Adipose tissue (tissue), 3 donors: ENCODE data around the gene CHD9. TPM values are rescaled to one million over a fixed set of nuclear protein-coding genes. Genes with fewer than 3 reads are reported as not detected.
"Not testable (repeated sequence)": the region's sequence is repeated elsewhere in the genome, so short reads cannot be mapped to it uniquely, and the experiment has no call there.

Source experiments
- H3K27ac ChIP-seq: one replicate; pipeline ENCODE4 v1.5.1; 2013; ENCODE audit warnings: low read depth, low read length
- WGBS, 3 donors: extraction: QIAGEN DNeasy Blood & Tissue Kit; methylation state at CpG; one replicate each; pipeline ENCODE4 v1.1.7; 2013; 5-methylcytosine and 5-hydroxymethylcytosine counted together
- polyA plus RNA-seq, 3 donors: library from polyadenylated mRNA; stranded (reverse); fragments of 200-250 nt; gene quantifications; one replicate each; pipeline ENCODE4 v1.2.3, GENCODE V29; 2013
- donor health status: healthy with polysubstance abuse.
- donor health status: Bipolar disorder and iron deficiency.
- donor health status: healthy.

CHD9 gene
- polyA plus RNA-seq, 3 donors = 11.7 to 20.1 (median 15.4) TPM

DNA sequence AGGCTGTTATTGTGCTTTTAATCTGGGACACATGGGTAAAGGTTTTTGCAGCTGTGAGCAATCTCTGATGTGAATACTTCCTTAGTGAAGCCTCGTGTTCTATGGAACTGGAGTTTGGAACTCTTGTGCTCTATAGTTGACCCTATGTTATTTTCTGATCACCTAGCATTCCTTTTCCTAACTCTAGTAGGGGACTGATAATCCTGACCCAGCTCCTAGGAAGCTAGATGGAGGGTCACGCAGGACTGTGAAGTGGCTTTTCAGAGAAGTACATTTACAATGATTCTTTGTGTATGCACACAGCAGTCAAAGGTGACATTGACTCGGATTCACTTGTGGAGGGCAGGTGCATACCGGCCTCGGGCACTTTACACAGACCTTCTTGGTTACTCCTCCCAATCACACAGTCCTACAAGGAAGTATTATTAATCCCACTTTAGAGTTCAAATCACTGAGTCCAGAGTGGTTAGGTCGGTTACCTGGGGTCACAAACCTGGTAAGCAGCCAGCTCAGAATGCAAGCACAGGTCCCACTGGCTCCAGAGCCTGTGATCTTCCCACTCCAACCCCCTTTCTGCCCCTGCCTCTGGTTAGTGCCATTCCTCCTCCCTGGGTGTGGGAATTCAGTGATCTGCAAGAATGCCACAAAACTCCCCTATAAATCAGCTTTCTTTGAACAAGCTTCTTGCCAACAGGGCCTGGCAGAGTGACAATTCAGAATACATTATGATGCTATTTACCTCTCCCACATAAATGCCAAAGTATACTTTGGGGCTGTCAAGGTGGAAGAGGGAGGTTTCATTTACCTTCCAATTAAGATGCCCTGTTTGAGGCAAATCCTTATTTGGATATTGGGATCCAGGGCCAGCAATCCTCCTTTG is 9.2 kb upstream of the CHD9 start:
- WGBS, 3 donors = 61 to 76% (median 76%) methylated on average over 6 of the region's 6 CpGs
- H3K27ac ChIP-seq = no peak overlapping the region

DNA sequence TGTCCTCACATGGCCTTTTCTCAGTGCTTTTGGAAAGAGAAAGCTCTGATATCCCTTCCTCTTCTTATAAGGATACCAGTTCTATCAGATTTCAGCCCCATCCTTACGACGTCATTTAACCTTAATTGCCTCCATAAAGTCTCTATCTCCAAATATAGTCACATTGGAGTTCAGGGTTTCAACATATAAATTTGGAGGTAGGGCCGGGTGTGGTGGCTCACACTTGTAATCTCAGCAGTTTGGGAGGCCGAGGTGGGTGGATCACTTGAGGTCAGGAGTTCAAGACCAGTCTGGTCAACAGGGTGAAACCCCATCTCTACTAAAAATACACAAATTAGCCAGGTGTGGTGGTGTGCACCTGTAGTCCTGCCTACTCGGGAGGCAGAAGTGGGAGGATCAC is 7.3 kb upstream of the CHD9 start:
- 91 to 96% (median 94%) methylated on average over 5 of the region's 5 CpGs for WGBS, 3 donors
- not testable (repeated sequence) for H3K27ac ChIP-seq

DNA sequence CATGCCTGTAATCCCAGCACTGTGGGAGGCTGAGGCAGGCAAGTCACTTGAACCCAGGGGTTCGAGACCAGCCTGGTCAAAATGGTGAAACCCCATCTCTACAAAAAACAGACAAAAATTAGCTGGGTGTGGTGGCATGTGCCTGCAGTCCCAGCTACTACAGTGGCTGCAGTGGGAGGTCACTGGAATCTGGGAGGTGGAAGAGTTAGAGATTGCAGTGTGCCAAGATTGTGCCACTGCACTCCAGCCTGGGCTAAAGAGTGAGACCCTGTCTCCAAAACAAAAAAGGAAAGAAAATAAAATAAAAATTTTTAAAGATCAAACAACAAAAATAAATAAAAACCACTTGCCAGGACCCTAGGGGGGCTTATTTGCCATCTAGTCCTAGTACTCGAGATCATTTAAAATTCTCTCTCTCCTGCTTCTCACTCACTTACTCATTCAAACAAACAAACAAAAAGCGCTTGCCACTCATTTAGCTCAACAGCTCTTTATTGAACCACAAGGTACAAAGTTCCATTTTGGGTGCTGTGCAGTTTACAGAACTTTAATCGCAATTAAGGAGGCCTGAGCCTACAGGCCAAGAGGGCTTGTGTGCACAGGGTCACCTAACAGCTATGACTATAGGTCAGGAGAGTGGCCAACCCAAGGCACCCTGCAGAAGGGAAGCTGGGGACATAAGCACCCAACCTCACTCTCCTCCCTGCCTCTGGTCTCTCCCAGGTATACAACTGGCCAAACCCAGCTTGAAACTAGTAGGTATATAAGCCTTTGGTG is 6.5 kb upstream of the CHD9 start:
- WGBS, 3 donors = 71 to 98% (median 85%) methylated on average over 4 of the region's 4 CpGs
- no peak overlapping the region for H3K27ac ChIP-seq

DNA sequence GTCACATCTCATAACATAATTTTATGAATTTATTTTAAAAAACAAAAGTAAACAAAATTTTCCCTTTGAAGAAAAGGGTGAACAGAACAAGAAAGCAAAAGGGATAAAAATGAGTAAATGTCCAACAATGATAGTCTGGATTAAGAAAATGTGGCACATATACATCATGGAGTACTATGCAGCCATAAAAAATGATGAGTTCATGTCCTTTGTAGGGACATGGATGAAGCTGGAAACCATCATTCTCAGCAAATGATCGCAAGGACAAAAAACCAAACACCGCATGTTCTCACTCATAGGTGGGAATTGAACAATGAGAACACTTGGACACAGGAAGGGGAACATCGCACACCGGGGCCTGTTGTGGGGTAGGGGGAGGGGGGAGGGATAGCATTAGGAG is 3.5 kb upstream of the CHD9 start:
- H3K27ac ChIP-seq = not testable (repeated sequence)
- 94 to 100% (median 94%) methylated on average over 2 to 4 of the region's 4 CpGs for WGBS, 3 donors

DNA sequence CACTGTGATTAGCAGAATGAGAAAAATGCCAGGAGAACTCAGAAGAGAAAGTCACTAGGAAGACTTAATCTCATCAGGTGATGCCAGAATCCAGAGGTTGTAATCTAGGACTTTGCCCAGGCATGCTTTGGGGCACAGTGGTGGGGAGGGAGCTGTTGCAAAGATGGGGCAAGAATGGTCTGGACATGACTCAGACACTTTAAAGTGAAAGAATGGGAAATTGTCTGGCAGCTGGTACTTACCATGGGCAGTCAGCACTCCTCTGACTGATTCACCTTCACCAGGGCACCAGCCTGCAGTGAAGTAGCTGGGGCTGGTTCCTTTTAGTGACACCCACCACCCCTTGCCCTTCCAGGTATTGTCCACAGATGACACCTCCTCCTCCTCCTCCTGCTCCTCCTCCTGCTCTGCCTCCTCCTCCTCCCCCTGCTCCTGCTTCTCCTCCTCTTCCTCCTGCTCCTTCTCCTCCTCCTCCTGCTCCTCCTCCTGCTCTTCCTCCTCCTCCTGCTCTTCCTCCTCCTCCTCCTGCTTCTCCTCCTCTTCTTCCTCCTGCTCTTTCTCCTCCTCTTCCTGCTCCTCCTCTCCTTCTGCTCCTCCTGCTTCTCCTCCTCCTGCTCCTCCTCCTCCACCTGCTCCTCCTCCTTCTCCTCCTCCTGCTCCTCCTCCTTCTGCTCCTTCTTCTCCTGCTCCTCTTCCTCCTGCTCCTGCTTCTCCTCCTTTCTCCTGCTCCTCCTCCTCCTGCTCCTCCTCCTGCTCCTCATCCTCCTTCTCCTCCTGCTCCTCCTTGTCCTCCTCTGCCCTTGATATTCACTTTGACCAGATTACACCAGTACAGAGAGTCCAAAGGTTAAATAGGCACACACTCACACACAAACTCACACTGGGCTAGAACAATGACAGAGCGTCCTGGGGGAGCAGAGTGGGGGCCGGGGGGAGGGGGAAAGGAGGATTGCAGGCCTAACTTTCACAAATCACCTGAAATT is 2.0 kb upstream of the CHD9 start, which contains the start of gene CHD9NB:
Gene CHD9NB (minus strand): TSS at position 379 of the 983 bp plus-strand sequence. CDS start 8,739 bp downstream, outside the sequence.
- 45 to 71% (median 67%) methylated on average over 2 of the region's 2 CpGs for WGBS, 3 donors

DNA sequence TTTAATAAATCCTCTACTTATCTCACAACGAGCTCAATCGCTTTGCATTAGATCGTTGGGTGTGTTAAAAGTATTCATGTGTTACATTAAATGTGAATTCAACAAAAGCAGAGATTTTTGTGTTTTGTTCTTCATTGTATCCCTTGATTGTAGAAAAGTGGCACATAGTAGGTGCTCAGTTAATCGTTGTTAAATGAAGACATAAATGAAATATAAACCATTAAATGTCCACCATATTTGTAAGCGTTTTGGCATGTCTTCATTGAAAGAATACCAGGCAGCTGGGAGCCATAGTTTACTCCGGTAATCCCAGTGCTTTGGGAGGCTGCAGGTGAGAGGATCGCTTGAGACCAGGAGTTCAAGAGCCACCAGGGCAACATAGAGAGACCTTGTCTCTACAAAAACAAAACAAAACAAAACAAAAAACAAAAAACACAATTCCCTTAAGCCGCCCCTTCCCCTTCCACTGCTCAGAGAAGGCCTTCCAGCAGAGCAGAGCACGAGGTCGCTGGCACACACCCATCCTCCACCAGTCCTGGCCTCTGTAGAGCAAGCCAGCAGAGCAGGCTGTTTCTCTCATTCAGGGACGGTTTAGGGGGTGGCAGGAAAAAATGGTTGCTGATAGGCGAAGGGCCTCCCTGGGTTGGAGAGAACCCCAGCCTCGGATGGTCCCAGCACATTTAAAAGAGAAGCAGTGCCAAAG is 673 bp upstream of the CHD9 start:
- peak overlapping the region; percentile 54 for H3K27ac ChIP-seq
- WGBS, 3 donors = 52 to 55% (median 53%) methylated on average over 13 of the region's 13 CpGs

More for the DNA sequence above, 2.0 kb upstream of the CHD9 start, which contains the start of gene CHD9NB:
- H3K27ac ChIP-seq = no peak within 1 kb of the TSS

DNA sequence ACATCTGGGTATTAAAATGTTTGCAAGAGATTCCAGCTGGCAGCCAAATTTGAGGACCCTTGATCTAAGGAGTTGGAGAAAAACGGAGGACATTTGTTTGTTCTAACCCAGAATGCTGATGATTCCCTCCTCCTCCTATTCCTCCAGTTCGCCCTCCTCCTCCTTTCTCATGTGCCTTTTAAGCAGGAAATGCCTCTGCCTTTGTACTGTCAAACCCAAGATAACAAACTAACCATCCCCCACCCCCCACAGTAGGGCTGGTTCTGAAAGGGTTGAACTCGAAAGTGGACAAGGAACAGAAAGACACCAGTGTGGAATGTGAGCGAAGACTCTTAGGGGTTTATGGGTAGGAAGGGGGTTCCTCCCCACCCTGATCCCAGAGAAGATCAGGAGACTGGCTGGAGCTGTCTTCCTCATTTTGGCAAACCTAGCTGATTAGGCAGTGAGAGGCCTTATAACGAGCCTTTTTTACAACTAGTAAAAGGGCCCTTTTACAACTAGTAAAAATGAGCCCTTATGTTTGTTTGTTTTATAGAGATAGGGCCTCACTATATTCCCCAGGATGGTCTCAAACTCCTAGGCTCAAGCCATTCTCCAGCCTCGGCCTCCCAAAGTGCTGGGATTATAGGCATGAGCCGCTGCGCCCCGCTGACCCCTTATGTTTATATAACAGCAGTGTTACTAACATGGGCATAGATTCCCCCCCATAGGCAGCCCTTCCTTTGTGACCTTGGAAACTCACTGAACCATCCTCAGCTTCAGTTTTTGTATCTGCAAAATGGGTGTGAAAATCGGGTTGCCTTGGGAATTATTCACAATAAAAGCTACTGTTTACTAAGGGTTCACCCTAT is 975 bp downstream of the CHD9 start:
- 35 to 49% (median 36%) methylated on average over 10 of the region's 10 CpGs for WGBS, 3 donors
- H3K27ac ChIP-seq = no peak overlapping the region

DNA sequence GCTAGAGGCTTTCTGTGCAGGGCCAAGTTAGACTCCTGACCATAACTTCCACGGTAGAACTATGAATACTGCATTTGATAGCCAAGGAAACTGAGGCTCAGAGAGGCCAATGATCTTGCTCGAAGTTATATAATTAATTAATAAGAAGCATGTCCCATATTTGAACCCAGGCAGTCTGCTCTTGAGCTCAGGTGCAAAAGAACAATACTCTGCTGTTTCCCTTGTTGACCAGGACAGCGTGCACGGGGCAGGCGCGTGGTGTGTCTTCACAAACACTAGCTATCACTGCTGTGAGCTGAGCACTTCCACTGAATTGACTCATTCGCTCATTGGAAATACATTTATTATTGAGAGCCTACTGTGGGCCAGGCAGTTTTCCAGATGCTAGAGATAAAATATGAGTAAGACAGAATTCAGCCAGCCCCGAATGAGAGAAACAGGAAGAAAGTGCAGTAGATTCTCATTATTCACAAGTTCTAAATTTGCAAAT is 1.6 kb downstream of the CHD9 start:
- 63 to 79% (median 67%) methylated on average over 8 of the region's 8 CpGs for WGBS, 3 donors
- H3K27ac ChIP-seq = no peak overlapping the region

DNA sequence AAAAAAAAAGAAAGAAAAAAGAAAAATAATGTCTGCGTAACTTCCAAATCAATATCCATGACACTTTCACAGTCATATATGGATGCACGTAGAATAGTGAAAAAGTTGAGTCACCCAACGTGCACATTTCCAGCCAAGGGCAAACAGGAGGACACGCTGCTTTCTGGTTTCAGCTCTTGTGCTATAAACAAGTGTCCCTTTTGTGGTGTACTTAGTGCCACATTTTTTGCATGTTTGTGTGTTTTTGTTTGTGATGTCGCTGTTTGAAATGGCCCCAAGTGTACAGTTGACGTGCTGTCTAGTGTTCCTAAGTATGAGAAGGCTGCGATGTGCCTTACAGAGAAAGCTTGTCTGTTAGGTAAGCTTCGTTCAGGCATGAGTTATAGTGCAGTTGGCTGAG is 2.9 kb downstream of the CHD9 start:
- H3K27ac ChIP-seq = no peak overlapping the region
- 90 to 96% (median 92%) methylated on average over 8 of the region's 8 CpGs for WGBS, 3 donors

DNA sequence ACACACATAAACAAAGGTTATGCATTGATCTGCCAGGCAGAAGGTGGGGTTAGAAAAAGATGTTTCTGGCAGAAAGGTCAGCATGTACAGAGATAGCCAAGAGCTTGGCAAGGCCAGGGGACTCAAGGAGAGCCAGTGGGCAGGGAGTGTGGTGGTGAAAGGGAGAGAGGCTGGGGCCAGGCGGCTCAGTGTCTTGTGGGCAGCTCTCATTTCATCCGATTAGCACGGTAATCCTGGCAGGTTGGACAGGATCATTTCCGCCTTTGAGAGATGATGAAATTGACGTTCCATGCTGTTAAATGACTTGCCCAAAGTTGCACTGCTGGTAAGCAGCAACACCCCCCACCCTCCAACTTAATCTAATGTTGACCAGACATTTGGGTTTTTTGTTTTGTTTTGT is 3.6 kb downstream of the CHD9 start:
- no peak overlapping the region for H3K27ac ChIP-seq
- 58 to 81% (median 69%) methylated on average over 5 of the region's 5 CpGs for WGBS, 3 donors

DNA sequence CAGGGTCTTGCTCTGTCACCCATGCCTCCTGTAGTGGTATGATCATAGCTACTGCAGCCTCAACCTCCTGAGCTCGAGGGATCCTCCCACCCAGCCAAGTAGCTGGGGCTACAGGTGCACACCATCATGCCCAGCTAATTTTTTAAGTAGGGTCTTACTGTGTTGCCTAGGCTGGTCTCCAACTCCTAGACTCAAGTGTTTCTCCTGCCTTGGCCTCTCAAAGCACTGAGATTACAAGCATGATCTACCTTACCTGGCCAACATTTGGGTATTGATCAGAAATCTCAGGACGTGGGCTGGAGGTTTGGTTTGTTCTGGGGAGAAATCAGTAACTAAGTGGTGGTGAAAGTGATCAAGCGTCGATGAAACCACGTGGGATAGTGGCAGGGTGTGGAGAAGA is 4.1 kb downstream of the CHD9 start:
- 81 to 91% (median 86%) methylated on average over 5 of the region's 5 CpGs for WGBS, 3 donors
- H3K27ac ChIP-seq = no peak overlapping the region

DNA sequence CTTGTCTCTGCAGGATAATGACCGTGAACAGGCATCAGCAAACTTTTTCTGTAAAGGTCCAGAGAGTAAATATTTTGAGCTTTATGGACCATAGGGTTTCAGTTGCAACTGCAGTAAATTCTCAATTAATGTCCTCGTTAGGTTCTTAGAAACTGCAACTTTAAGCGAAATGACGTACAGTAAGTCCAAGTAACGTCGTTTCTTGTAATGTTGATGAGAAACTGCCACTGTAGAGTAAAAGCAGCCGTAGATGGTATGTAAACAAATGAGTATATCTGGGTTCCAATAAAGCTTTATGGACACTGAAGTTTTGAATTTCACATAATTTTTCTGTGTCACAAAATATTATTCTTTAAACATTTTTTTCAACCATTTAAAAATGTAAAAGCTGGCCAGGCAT is 4.9 kb downstream of the CHD9 start:
- 82 to 95% (median 92%) methylated on average over 7 of the region's 7 CpGs for WGBS, 3 donors
- H3K27ac ChIP-seq = no peak overlapping the region

DNA sequence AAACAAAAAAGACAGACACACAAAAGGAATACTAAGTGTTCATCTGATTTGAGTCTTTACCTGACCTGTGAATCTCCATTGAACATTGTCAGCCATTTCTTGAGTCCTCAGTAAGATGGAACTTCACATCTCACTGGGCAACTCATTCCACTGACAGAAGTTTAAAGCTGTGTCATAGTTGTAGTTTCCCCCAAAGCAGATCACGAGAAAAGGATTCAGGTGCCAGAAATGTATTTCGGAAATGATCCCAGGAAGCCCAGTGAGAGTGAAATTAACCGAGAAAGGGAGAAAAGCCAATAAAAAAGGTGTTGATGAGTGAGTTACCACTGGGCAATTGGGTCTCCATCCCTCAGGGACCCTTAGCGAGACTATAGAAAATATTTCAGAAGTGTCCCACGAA is 6.5 kb downstream of the CHD9 start:
- WGBS, 3 donors = 88 to 97% (median 91%) methylated on average over 5 of the region's 5 CpGs
- no peak overlapping the region for H3K27ac ChIP-seq

DNA sequence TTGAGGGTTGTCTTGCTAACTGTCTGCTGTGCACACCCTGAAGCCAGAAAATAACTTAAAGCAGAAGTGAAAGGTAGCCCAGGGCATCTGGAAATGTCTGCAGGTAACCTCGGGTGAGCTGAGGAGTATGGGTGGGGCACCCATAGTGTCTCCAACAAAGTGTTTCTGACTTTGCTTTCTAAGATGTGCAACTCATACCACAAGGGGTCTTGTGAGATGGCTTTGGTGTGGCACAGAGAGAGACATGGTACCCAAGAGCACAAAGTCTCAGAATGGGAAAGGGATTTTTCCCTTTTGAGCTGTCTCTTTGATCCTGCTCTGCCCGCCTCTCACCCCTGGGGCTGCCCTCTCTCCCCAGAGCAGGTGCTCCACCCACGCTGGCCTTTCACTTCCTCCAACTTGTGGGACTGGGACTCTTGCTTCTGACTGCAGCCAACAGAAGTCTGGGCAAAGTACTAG is 6.9 kb downstream of the CHD9 start:
- 34 to 44% (median 35%) methylated on average over 3 of the region's 3 CpGs for WGBS, 3 donors
- no peak overlapping the region for H3K27ac ChIP-seq

DNA sequence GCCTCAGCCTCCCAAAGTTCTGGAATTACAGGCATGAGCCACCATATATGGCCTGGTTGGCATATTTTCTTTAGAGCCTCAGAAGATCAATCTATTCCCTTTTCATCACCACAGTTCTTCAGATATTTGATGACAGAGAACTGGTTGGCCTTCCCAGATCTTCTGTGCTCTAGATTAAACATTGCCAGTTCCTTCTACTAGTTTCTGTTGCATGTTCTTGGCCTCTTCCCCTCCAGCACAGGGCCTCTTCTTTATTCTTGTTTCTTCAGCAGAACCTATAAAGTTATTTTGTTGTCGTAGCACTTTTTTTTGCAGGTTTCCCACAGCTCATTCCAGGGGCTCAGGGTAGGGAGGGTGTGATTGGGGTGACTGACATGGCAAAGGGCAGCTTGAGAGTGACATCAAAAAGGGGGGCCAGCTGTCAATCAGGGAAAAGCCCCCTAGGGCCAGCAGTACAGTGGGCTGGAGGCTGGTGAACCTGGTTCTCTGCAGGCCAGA is 9.3 kb downstream of the CHD9 start:
- WGBS, 3 donors = 83 to 100% (median 90%) methylated on average over 1 of the region's 1 CpG
- no peak overlapping the region for H3K27ac ChIP-seq

DNA sequence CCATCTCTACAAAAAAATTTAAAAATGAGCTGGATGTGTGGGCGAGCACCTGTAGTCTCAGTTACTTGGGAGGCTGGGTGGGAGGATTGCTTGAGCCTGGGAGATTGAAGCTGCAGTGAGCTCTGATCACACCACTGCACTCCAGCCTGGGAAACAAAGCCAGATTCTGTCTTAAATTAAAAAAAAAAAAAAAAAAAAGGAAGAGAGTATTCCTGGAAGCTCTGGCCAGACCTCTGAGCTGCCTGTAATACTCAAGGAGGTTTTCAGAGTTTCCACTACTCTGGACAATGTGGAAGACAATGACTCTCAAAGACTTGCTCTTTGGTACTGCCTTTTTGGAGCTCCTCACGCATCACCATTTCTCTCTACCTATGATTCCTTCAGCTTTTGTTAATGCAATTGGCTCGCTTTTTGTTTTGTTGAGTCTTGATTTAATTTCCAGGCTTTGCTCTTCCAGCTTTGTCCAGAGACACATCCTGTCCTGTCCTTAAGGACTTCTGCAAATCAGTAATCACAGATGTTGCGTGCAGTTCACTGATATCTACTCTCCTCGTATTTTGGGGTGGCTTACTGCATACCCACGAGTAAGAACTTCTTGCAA is 10.8 kb downstream of the CHD9 start:
- 47 to 82% (median 60%) methylated on average over 6 of the region's 6 CpGs for WGBS, 3 donors
- no peak overlapping the region for H3K27ac ChIP-seq
